IMR-90 (cell line): Measurements from ENCODE around the gene SLC44A4. TPM values are rescaled to one million over a fixed set of nuclear protein-coding genes. Genes with fewer than 3 reads are reported as not detected.

ENCODE experiments used
- ATAC-seq: fragments of 200-7000 bp; cut with Tn5 transposase; 2 replicates; pipeline ENCODE4 v1.9.1; 2020; ENCODE audit warnings: low read depth, mild to moderate bottlenecking, moderate library complexity
- BruUV-seq: library from RNA; stranded (reverse); fragments of 400-500 nt; replicated peaks from 2 replicates; lab custom pipeline; 2021; lab: Mats Ljungman, UMichigan
- CTCF ChIA-PET: fragments of 300-600 bp; formaldehyde crosslinking; extraction: SDS; loops from one replicate; lab custom pipeline; 2021; ENCODE audit warnings: antibody characterized with exemption; lab: Yijun Ruan, JAX
- POLR2A ChIA-PET: fragments of 300-600 bp; sonication (Branson Sonifier 250); formaldehyde crosslinking; loops from one replicate; lab custom pipeline; 2022; ENCODE audit warnings: antibody characterized with exemption; ENCODE audit not compliant: unreplicated experiment; lab: Charles Lee
- DNase-seq: peaks from one replicate; pipeline ENCODE4 v3.0.0; 2013
- H2AFZ ChIP-seq: replicated peaks from 2 replicates; pipeline ENCODE3; 2013; ENCODE audit warnings: low read length, mild to moderate bottlenecking; ENCODE audit not compliant: poor library complexity
- H2AK5ac ChIP-seq: 2 replicates; pipeline ENCODE4 v1.6.1; 2013; ENCODE audit warnings: low read depth, low read length, inconsistent platforms
- H2AK9ac ChIP-seq: replicated peaks from 2 replicates; pipeline ENCODE3; 2013; ENCODE audit warnings: mild to moderate bottlenecking, low read depth, low read length, moderate library complexity; ENCODE audit not compliant: poor library complexity
- H2BK120ac ChIP-seq: 2 replicates; pipeline ENCODE4 v1.6.1; 2013; ENCODE audit warnings: low read depth, low read length, inconsistent platforms
- H2BK15ac ChIP-seq: 3 replicates; pipeline ENCODE4 v1.6.1; 2013; ENCODE audit warnings: low read depth, low read length, inconsistent platforms
- H2BK20ac ChIP-seq: 2 replicates; pipeline ENCODE4 v1.6.1; 2013; ENCODE audit warnings: low read depth, mild to moderate bottlenecking, inconsistent platforms, low read length, moderate library complexity
- H2BK5ac ChIP-seq: 2 replicates; pipeline ENCODE4 v1.6.1; 2013; ENCODE audit warnings: mild to moderate bottlenecking, low read depth, low read length, inconsistent platforms; ENCODE audit not compliant: poor library complexity, severe bottlenecking
- H3K14ac ChIP-seq: replicated peaks from 2 replicates; pipeline ENCODE4 v1.6.1; 2013; ENCODE audit warnings: low read depth, low read length, inconsistent platforms
- H3K18ac ChIP-seq: 2 replicates; pipeline ENCODE4 v1.6.1; 2013; ENCODE audit warnings: low read depth, low read length, control low read depth
- H3K23ac ChIP-seq: 2 replicates; pipeline ENCODE4 v1.6.1; 2013; ENCODE audit warnings: low read depth, low read length, inconsistent platforms
- H3K27ac ChIP-seq: 2 replicates; pipeline ENCODE4 v1.5.1; 2013; ENCODE audit warnings: mild to moderate bottlenecking, control low read depth, low read length; ENCODE audit not compliant: insufficient read depth
- H3K27me3 ChIP-seq: 2 replicates; pipeline ENCODE4 v1.6.1; 2013; ENCODE audit warnings: low read length; ENCODE audit not compliant: control insufficient read depth, insufficient read depth
- H3K36me3 ChIP-seq: 2 replicates; pipeline ENCODE4 v1.6.1; 2013; ENCODE audit warnings: low read length, mixed read lengths; ENCODE audit not compliant: control insufficient read depth, insufficient read depth
- H3K4ac ChIP-seq: 2 replicates; pipeline ENCODE4 v1.6.1; 2013; ENCODE audit warnings: low read depth, low read length, inconsistent platforms
- H3K4me1 ChIP-seq: 2 replicates; pipeline ENCODE4 v1.6.1; 2013; ENCODE audit warnings: low read length, mixed read lengths; ENCODE audit not compliant: control insufficient read depth, insufficient read depth
- H3K4me2 ChIP-seq: 2 replicates; pipeline ENCODE4 v1.6.1; 2013; ENCODE audit warnings: low read depth, mild to moderate bottlenecking, control low read depth, low read length, moderate library complexity
- H3K4me3 ChIP-seq: 2 replicates; pipeline ENCODE4 v1.5.1; 2013; ENCODE audit warnings: low read depth, mild to moderate bottlenecking, control low read depth, low read length, moderate library complexity; ENCODE audit not compliant: insufficient read depth
- H3K56ac ChIP-seq: 2 replicates; pipeline ENCODE4 v1.6.1; 2013; ENCODE audit warnings: low read length, inconsistent platforms; ENCODE audit not compliant: insufficient read depth; ENCODE audit errors: extremely low read depth
- H3K79me1 ChIP-seq, 2 experiments: 2 replicates each; pipeline ENCODE4 v1.6.1; 2013; ENCODE audit warnings: low read length in 2 of 2, inconsistent platforms in 1 of 2, low read depth in 1 of 2
- H3K9ac ChIP-seq: 2 replicates; pipeline ENCODE4 v1.6.1; 2013; ENCODE audit warnings: low read depth, low read length, control low read depth
- H3K9me1 ChIP-seq: 2 replicates; pipeline ENCODE4 v1.6.1; 2013; ENCODE audit warnings: low read length, inconsistent platforms; ENCODE audit not compliant: insufficient read depth
- H3K9me3 ChIP-seq: 2 replicates; pipeline ENCODE4 v1.6.1; 2013; ENCODE audit warnings: low read length; ENCODE audit not compliant: control insufficient read depth, insufficient read depth
- H4K20me1 ChIP-seq: 2 replicates; pipeline ENCODE4 v1.6.1; 2013; ENCODE audit warnings: low read length, inconsistent platforms; ENCODE audit not compliant: insufficient read depth
- H4K5ac ChIP-seq: 2 replicates; pipeline ENCODE4 v1.6.1; 2013; ENCODE audit warnings: mild to moderate bottlenecking, low read depth, low read length, control low read depth
- H4K8ac ChIP-seq, 2 experiments: 2 replicates each; pipeline ENCODE4 v1.6.1; 2013; ENCODE audit warnings: low read depth in 2 of 2, low read length in 2 of 2, control low read depth in 1 of 2, inconsistent platforms in 1 of 2
- H4K91ac ChIP-seq: 2 replicates; pipeline ENCODE4 v1.6.1; 2013; ENCODE audit warnings: low read depth, low read length, inconsistent platforms; ENCODE audit not compliant: insufficient read depth
- BHLHE40 ChIP-seq: fragments of 150-350 bp; IDR thresholded peaks from 2 replicates; pipeline ENCODE4 v1.6.1; 2016; ENCODE audit warnings: mild to moderate bottlenecking, low read depth, low read length
- CEBPB ChIP-seq: IDR thresholded peaks from 2 replicates; pipeline ENCODE4 v1.6.1; 2012; ENCODE audit warnings: low read depth, low read length, improper control_type of control experiment
- CHD1 ChIP-seq: IDR thresholded peaks from 2 replicates; pipeline ENCODE4 v1.6.1; 2012; ENCODE audit warnings: low read depth, low read length, improper control_type of control experiment
- CTCF ChIP-seq: conservative IDR thresholded peaks from 2 replicates; pipeline ENCODE4 v1.5.1; 2012; ENCODE audit warnings: mild to moderate bottlenecking, low read depth, low read length, improper control_type of control experiment
- FOS ChIP-seq: fragments of 150-350 bp; IDR thresholded peaks from 2 replicates; pipeline ENCODE4 v1.6.1; 2016; ENCODE audit warnings: low read depth, low read length
- MAFK ChIP-seq: IDR thresholded peaks from 2 replicates; pipeline ENCODE4 v1.6.1; 2012; ENCODE audit warnings: low read depth, low read length, improper control_type of control experiment
- MAZ ChIP-seq: IDR thresholded peaks from 2 replicates; pipeline ENCODE4 v1.6.1; 2012; ENCODE audit warnings: low read depth, mild to moderate bottlenecking, low read length, improper control_type of control experiment, moderate library complexity, borderline replicate concordance
- NFE2L2 ChIP-seq: fragments of 150-350 bp; IDR thresholded peaks from 2 replicates; pipeline ENCODE4 v1.6.1; 2016; ENCODE audit warnings: low read depth, mild to moderate bottlenecking, low read length
- POLR2A ChIP-seq: IDR thresholded peaks from 2 replicates; pipeline ENCODE4 v1.6.1; 2012; ENCODE audit warnings: mild to moderate bottlenecking, low read depth, low read length
- RAD21 ChIP-seq: IDR thresholded peaks from 2 replicates; pipeline ENCODE4 v1.6.1; 2012; ENCODE audit warnings: low read length, improper control_type of control experiment
- RCOR1 ChIP-seq: IDR thresholded peaks from 2 replicates; pipeline ENCODE4 v1.6.1; 2012; ENCODE audit warnings: mild to moderate bottlenecking, low read length, improper control_type of control experiment; ENCODE audit not compliant: insufficient replicate concordance
- RFX5 ChIP-seq: IDR thresholded peaks from 2 replicates; pipeline ENCODE4 v1.8.0; 2012; ENCODE audit warnings: low read depth, mild to moderate bottlenecking, low read length, moderate library complexity
- SMC3 ChIP-seq: fragments of 150-350 bp; IDR thresholded peaks from 2 replicates; pipeline ENCODE4 v1.6.1; 2016; ENCODE audit warnings: low read depth, mild to moderate bottlenecking, antibody characterized with exemption, low read length, moderate library complexity
- WGBS, 2 experiments: methylation state at CpG; one replicate each; pipeline versions ENCODE4 v1.1.5 to v1.1.7; 2013; ENCODE audit warnings: missing lambda C conversion rate in 2 of 2; ENCODE audit not compliant: insufficient read length in 1 of 2; ENCODE audit errors: extremely low coverage in 2 of 2; 5-methylcytosine and 5-hydroxymethylcytosine counted together
- dilution Hi-C: fragments of 300-500 bp; cut with HindIII; formaldehyde crosslinking; loops from one replicate; pipeline ENCODE4 v1.14.3; 2018; ENCODE audit warnings: low sequenced_read_pairs; ENCODE audit not compliant: unreplicated experiment
- in situ Hi-C: fragments of 300-500 bp; cut with MboI; formaldehyde crosslinking; loops from 3 replicates; pipeline ENCODE4 v1.14.3; 2019; ENCODE audit warnings: low sequenced_read_pairs, inconsistent platforms, mixed read lengths
- intact Hi-C: fragments of 100-400 bp; cut with micrococcal nuclease; formaldehyde crosslinking; loops from 2 replicates; pipeline ENCODE4 v1.10.0; 2022
- polyA plus RNA-seq, 3 experiments: library from polyadenylated mRNA; depleted of rRNA; stranded (reverse); fragments of >200 nt; gene quantifications; 2 replicates each; pipeline ENCODE4 v1.2.3, GENCODE V29; 2012; ENCODE audit warnings: low replicate concordance in 1 of 3
- total RNA-seq: library from RNA; depleted of rRNA; stranded (reverse); fragments of >200 nt; gene quantifications from 2 replicates; pipeline ENCODE4 v1.2.3, GENCODE V29; 2012
- TF ChIP-seq, protein P1 (sequence below): fragments of 150-350 bp; IDR thresholded peaks from 2 replicates; pipeline ENCODE4 v1.6.1; 2016; ENCODE audit warnings: low read depth, mild to moderate bottlenecking, low read length, moderate library complexity, borderline replicate concordance
- TF ChIP-seq, protein P2 (sequence below): fragments of 150-350 bp; IDR thresholded peaks from 2 replicates; pipeline ENCODE4 v1.6.1; 2017; ENCODE audit warnings: mild to moderate bottlenecking, antibody characterized with exemption, low read length, low read depth

Gene SLC44A4
- total and polyA plus RNA-seq, 2 of the 4 experiments (the other 2 are of a cell fraction), result 0.14 to 0.36 TPM

GRCh38 chr6:31826793-31827285 is 52.0 kb downstream of the SLC44A4 start:
- peak overlapping the region; percentile 45 for H3K4me3 ChIP-seq
- ChIA-PET POLR2A (interaction anchor here (0.5 to 1.5 kb wide), 7 partner anchors 12 to 120 kb away, joined by 3 to 10 read pairs (median 4); partner anchors contain the start of genes HSPA1A, HSPA1L, LSM2 and LY6G6F), CTCF (interaction anchor here (1.3 kb wide), 1 partner anchor 31 kb away, joined by 4 read pairs; the partner anchor contains the start of gene VARS1)
- peak overlapping the region; percentile 90 for H3K9ac ChIP-seq
- no TSS peak for BruUV-seq
- peak overlapping the region; percentile 85 for H3K56ac ChIP-seq
- H2AFZ ChIP-seq, result peak overlapping the region; percentile 88
- peak overlapping the region; percentile 97 for H3K4ac ChIP-seq
- H2AK9ac ChIP-seq, result peak overlapping the region; percentile 88
- H4K5ac ChIP-seq, result peak overlapping the region; percentile 97
- H2AK5ac ChIP-seq, result peak overlapping the region; percentile 38; the same call in 1 of the 2 replicates
- peaks cover 9 to 30% of the 10 kb centered on the region in 2 experiments; a peak in 3 of 4 replicates for H3K79me1 ChIP-seq
- H3K18ac ChIP-seq, result peak overlapping the region; percentile 82
- H2BK5ac ChIP-seq, result peak overlapping the region; percentile 85
- peaks cover 4% of the 10 kb centered on the region; the same call in 1 of the 2 replicates for H3K9me1 ChIP-seq
- peak overlapping the region; percentile 91 for H3K23ac ChIP-seq
- no peak for TF ChIP-seq CTCF
- no peak for TF ChIP-seq FOS
- no peak for TF ChIP-seq CHD1
- TF ChIP-seq POLR2A, result no peak
- TF ChIP-seq RAD21, result no peak
- no peak for TF ChIP-seq NFE2L2
- TF ChIP-seq, protein P1, sequence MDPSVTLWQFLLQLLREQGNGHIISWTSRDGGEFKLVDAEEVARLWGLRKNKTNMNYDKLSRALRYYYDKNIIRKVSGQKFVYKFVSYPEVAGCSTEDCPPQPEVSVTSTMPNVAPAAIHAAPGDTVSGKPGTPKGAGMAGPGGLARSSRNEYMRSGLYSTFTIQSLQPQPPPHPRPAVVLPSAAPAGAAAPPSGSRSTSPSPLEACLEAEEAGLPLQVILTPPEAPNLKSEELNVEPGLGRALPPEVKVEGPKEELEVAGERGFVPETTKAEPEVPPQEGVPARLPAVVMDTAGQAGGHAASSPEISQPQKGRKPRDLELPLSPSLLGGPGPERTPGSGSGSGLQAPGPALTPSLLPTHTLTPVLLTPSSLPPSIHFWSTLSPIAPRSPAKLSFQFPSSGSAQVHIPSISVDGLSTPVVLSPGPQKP, result no peak
- no peak for TF ChIP-seq RCOR1
- TF ChIP-seq SMC3, result no peak
- no peak for TF ChIP-seq MAFK
- TF ChIP-seq, protein P2, sequence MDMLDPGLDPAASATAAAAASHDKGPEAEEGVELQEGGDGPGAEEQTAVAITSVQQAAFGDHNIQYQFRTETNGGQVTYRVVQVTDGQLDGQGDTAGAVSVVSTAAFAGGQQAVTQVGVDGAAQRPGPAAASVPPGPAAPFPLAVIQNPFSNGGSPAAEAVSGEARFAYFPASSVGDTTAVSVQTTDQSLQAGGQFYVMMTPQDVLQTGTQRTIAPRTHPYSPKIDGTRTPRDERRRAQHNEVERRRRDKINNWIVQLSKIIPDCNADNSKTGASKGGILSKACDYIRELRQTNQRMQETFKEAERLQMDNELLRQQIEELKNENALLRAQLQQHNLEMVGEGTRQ, result no peak
- TF ChIP-seq MAZ, result no peak; the same call in 1 of the 2 replicates
- TF ChIP-seq CEBPB, result no peak
- TF ChIP-seq RFX5, result no peak
- TF ChIP-seq BHLHE40, result no peak
- peak overlapping the region; percentile 71 for H2BK120ac ChIP-seq
- peak overlapping the region; percentile 97 to 98 for H4K8ac ChIP-seq
- H3K9me3 ChIP-seq, result no peaks in the 10 kb centered on the region
- H2BK20ac ChIP-seq, result peak overlapping the region; percentile 5; the same call in 1 of the 2 replicates
- ATAC-seq (peak; percentile 55), DNase-seq (no peak)
- 0% methylated on average over 4 of the region's 13 CpGs; no CpG with 5 or more reads in 1 of the 2 experiments for WGBS, 2 experiments
- H3K14ac ChIP-seq, result peak overlapping the region; percentile 96
- peaks cover 9% of the 10 kb centered on the region for H4K20me1 ChIP-seq
- H3K27me3 ChIP-seq, result no peaks in the 10 kb centered on the region
- peaks cover 9% of the 10 kb centered on the region for H3K4me1 ChIP-seq
- intact Hi-C loops (loop anchor here (1.0 to 5.0 kb wide), 2 partner anchors 32 to 280 kb away; partner anchors contain the start of genes ATP6V1G2, NFKBIL1 and VARS1), in situ Hi-C loops (no loop called here), dilution Hi-C loops (no loop called here)
- H3K27ac ChIP-seq, result peak overlapping the region; percentile 93
- peak overlapping the region; percentile 83 for H3K4me2 ChIP-seq
- peak overlapping the region; percentile 92 for H4K91ac ChIP-seq
- H3K36me3 ChIP-seq, result no peaks in the 10 kb centered on the region
- peak overlapping the region; percentile 64; the same call in 2 of the 3 replicates for H2BK15ac ChIP-seq
